Measurements from ENCODE around the gene RTTN. TPM values are rescaled to one million over a fixed set of nuclear protein-coding genes. Genes with fewer than 3 reads are reported as not detected.

Gene RTTN
- polyA plus RNA-seq, 1 of the 3 experiments (the other 2 are of a cell fraction): 4.7 TPM

GRCh38 chr18:70089858-70090257 is 115.6 kb downstream of the RTTN start:
- no peaks in the 10 kb centered on the region for H3K9me3 ChIP-seq
- no peaks in the 10 kb centered on the region for H3K9me2 ChIP-seq
- WGBS (ENCODE audit: low lambda C conversion rate): 94% methylated on average over 1 of the region's 1 CpG
- no peak for DNase-seq
- TF ChIP-seq CHD2 (IDR thresholded peaks at IDR 0.05; ENCODE audit: low read length, partially characterized antibody) (no peak), NFIC (IDR thresholded peaks at IDR 0.05; ENCODE audit: borderline replicate concordance) (no peak), TCF12 (IDR thresholded peaks at IDR 0.05) (no peak), SIN3A (IDR thresholded peaks at IDR 0.05; ENCODE audit: borderline replicate concordance, low read depth, low read length) (no peak), POLR2AphosphoS5 (IDR thresholded peaks at IDR 0.05; ENCODE audit: low read depth, low read length) (no peak), PBX3 (IDR thresholded peaks at IDR 0.05) (no peak), FOXM1 (IDR thresholded peaks at IDR 0.05; ENCODE audit: low read depth) (no peak)
- no peaks in the 10 kb centered on the region; a peak in 1 of 4 replicates for H3K4me1 ChIP-seq (ENCODE audit: control insufficient read depth in 1 of 2, insufficient read depth in 2 of 2, low read depth in 1 of 2, low read length in 1 of 2)
- no peaks in the 10 kb centered on the region for H3F3A ChIP-seq (replicated peaks; ENCODE audit: insufficient read depth)
- H3K27me3 ChIP-seq (ENCODE audit: insufficient read depth): no peaks in the 10 kb centered on the region
- H3K4me2 ChIP-seq: no peak overlapping the region
- H4K20me1 ChIP-seq (ENCODE audit: insufficient read depth): no peaks in the 10 kb centered on the region
- ChIA-PET POLR2A (no interaction called here), CTCF (no interaction called here)
- no peak overlapping the region for H3K4me3 ChIP-seq (ENCODE audit: low read depth in 2 of 2, low read length in 1 of 2)
- peaks cover 6% of the 10 kb centered on the region in 2 experiments for H3K36me3 ChIP-seq (replicated peaks in 1 of 2; ENCODE audit: control insufficient read depth in 1 of 2, insufficient read depth in 2 of 2, low read length in 1 of 2)
- no peak overlapping the region for H2AFZ ChIP-seq (ENCODE audit: low read depth)
- H3K9ac ChIP-seq: no peak overlapping the region
- H3K27ac ChIP-seq (ENCODE audit: low read depth in 2 of 2, low read length in 1 of 2): no peak overlapping the region
- no peaks in the 10 kb centered on the region for H3K79me2 ChIP-seq (ENCODE audit: insufficient read depth)

GRCh38 chr18:70086085-70086484 is 119.4 kb downstream of the RTTN start:
- Histone ChIP-seq H3K4me2 (no peak overlapping the region), H3K9ac (no peak overlapping the region), H3K9me2 (no peaks in the 10 kb centered on the region), H3K27ac (ENCODE audit: low read depth in 2 of 2, low read length in 1 of 2) (no peak overlapping the region), H3K27me3 (ENCODE audit: insufficient read depth) (no peaks in the 10 kb centered on the region), H3F3A (replicated peaks; ENCODE audit: insufficient read depth) (no peaks in the 10 kb centered on the region), H3K4me1 (ENCODE audit: control insufficient read depth in 1 of 2, insufficient read depth in 2 of 2, low read depth in 1 of 2, low read length in 1 of 2) (no peaks in the 10 kb centered on the region; a peak in 1 of 4 replicates), H3K4me3 (ENCODE audit: low read depth in 2 of 2, low read length in 1 of 2) (no peak overlapping the region), H4K20me1 (ENCODE audit: insufficient read depth) (no peaks in the 10 kb centered on the region), H3K79me2 (ENCODE audit: insufficient read depth) (no peaks in the 10 kb centered on the region), H3K9me3 (no peaks in the 10 kb centered on the region), H3K36me3 (replicated peaks in 1 of 2; ENCODE audit: control insufficient read depth in 1 of 2, insufficient read depth in 2 of 2, low read length in 1 of 2) (peaks cover 6 to 9% of the 10 kb centered on the region in 2 experiments), H2AFZ (ENCODE audit: low read depth) (peak overlapping the region; percentile 54; the same call in 1 of the 2 replicates)
- ChIA-PET CTCF (interaction anchor here (0.7 to 3.2 kb wide), 12 partner anchors 8 to 1244 kb away, joined by 3 to 12 read pairs (median 4); no protein-coding TSS in a partner anchor), POLR2A (no interaction called here)
- no peak for DNase-seq
- WGBS (ENCODE audit: low lambda C conversion rate): 81% methylated on average over 4 of the region's 4 CpGs
- TF ChIP-seq REST (IDR thresholded peaks at IDR 0.05; ENCODE audit: low read depth, low read length) (no peak), YY1 (IDR thresholded peaks at IDR 0.05; ENCODE audit: low read depth) (no peak), NRF1 (IDR thresholded peaks at IDR 0.05; ENCODE audit: low read depth, low read length) (no peak), CTCF (IDR thresholded peaks at IDR 0.05) (no peak), MAX (IDR thresholded peaks at IDR 0.05; ENCODE audit: low read depth) (no peak), USF2 (IDR thresholded peaks at IDR 0.05; ENCODE audit: borderline replicate concordance, low read depth, low read length) (no peak), IRF3 (IDR thresholded peaks at IDR 0.05; ENCODE audit: low read depth, low read length) (no peak), SIN3A (IDR thresholded peaks at IDR 0.05; ENCODE audit: borderline replicate concordance, low read depth, low read length) (no peak), TAF1 (IDR thresholded peaks at IDR 0.05; ENCODE audit: borderline replicate concordance, low read depth, low read length) (no peak), USF1 (IDR thresholded peaks at IDR 0.05; ENCODE audit: borderline replicate concordance, low read depth) (no peak), TEAD4 (IDR thresholded peaks at IDR 0.05; ENCODE audit: borderline replicate concordance, insufficient read depth) (no peak), RFX5 (IDR thresholded peaks at IDR 0.05; ENCODE audit: low read length) (no peak), POLR2AphosphoS5 (IDR thresholded peaks at IDR 0.05; ENCODE audit: low read depth, low read length) (no peak)

Measured in SK-N-SH (cell line).